Posterior vena cava (tissue), 2 donors: ENCODE measurements around the gene BOLA2B. TPM values are rescaled to one million over a fixed set of nuclear protein-coding genes. Genes with fewer than 3 reads are reported as not detected.
"Not testable (repeated sequence)": the region's sequence is repeated elsewhere in the genome, so short reads cannot be mapped to it uniquely, and the experiment has no call there.

Experiments used
- DNase-seq: peaks from one replicate; pipeline ENCODE4 v3.0.0-alpha.2; 2020; ENCODE audit warnings: low spot score
- intact Hi-C, 2 donors: fragments of 100-400 bp; cut with DNase I; formaldehyde crosslinking; loops; one replicate each; pipeline versions ENCODE4 v1.14.1 to v1.14.2; 2022 to 2023
- long read RNA-seq, 2 donors: library from polyadenylated mRNA; unstranded; transcript quantifications; one replicate each; pipeline ENCODE4 v2.0.0, GENCODE V29; 2020 to 2021
- total RNA-seq, 2 donors: library from RNA; stranded (reverse); fragmentation: NEBNext Ultra II Directional; extraction: Animal tissue kit (Norgen Biotek cat#: 25700); gene quantifications; one replicate each; pipeline ENCODE4 v1.2.1, GENCODE V29; 2021
- donor health status: DM: yes; HTN: yes; CAD: no.
- donor health status: DM: yes; HTN: yes; CAD: no.

The BOLA2B gene
- 10 to 100 TPM; 58.8 to 60.0 TPM for total RNA-seq
- long read RNA-seq, donor 1, transcript BOLA2B-201 (3 exons, 1,012 nt), result major isoform, 6 of 7 reads
- long read RNA-seq, donor 1, partial matches to known transcripts, result 0 of 7 reads
- long read RNA-seq, donor 1, other reads (novel, unspliced or antisense), result 0 of 7 reads
- long read RNA-seq, donor 2, transcript BOLA2B-201 (3 exons, 1,012 nt), result major isoform, 5 of 6 reads
- long read RNA-seq, donor 2, partial matches to known transcripts, result 0 of 6 reads
- long read RNA-seq, donor 2, other reads (novel, unspliced or antisense), result 1 of 6 reads

- intact Hi-C loops, DNase-seq: not testable (repeated sequence)
These were observed at the start of gene BOLA2B, which contains the start of gene SLX1A for GRCh38 chr16:30193615-30194014. Gene BOLA2B, minus strand, starts transcription at chr16:30193666. Its CDS starts 71 bp downstream, at chr16:30193595. Gene SLX1A, plus strand, starts transcription at chr16:30193875. Its CDS starts 210 bp downstream, at chr16:30194085.

- intact Hi-C loops, result not testable (repeated sequence)
- DNase-seq, result peak; percentile 42
These were observed 23.6 kb upstream of the BOLA2B start for GRCh38 chr16:30217082-30217481.

- intact Hi-C loops, DNase-seq: not testable (repeated sequence)
These were observed 17.9 kb upstream of the BOLA2B start for GRCh38 chr16:30211414-30211813.

GRCh38 chr16:30209032-30209431 is 15.6 kb upstream of the BOLA2B start:
- DNase-seq, intact Hi-C loops: not testable (repeated sequence)

GRCh38 chr16:30207063-30207704 is 13.7 kb upstream of the BOLA2B start:
- intact Hi-C loops, result not testable (repeated sequence)
- peak; percentile 43 for DNase-seq

GRCh38 chr16:30206252-30206651 is 12.8 kb upstream of the BOLA2B start:
- DNase-seq, intact Hi-C loops: not testable (repeated sequence)

- peak; percentile 78 for DNase-seq
- intact Hi-C loops, result not testable (repeated sequence)
These were observed 12.2 kb upstream of the BOLA2B start for GRCh38 chr16:30205541-30206236.

GRCh38 chr16:30199608-30200343 is 6.3 kb upstream of the BOLA2B start:
- intact Hi-C loops, DNase-seq: not testable (repeated sequence)

- DNase-seq, intact Hi-C loops: not testable (repeated sequence)
These were observed 5.6 kb upstream of the BOLA2B start, which contains the start of gene SULT1A3 for GRCh38 chr16:30199049-30199448. Gene SULT1A3, plus strand, starts transcription at chr16:30199255. Its CDS starts 1,474 bp downstream, at chr16:30200729.

- intact Hi-C loops, result not testable (repeated sequence)
- DNase-seq, result peak; percentile 10
These were observed 3.5 kb upstream of the BOLA2B start for GRCh38 chr16:30197001-30197400.

GRCh38 chr16:30194172-30194925 is 883 bp upstream of the BOLA2B start:
- intact Hi-C loops, result not testable (repeated sequence)

GRCh38 chr16:30193098-30193497 is 368 bp downstream of the BOLA2B start:
- intact Hi-C loops, DNase-seq: not testable (repeated sequence)

More at GRCh38 chr16:30194172-30194925, 883 bp upstream of the BOLA2B start:
- peak; percentile 81 for DNase-seq

GRCh38 chr16:30191158-30191557 is 2.3 kb downstream of the BOLA2B start:
- DNase-seq, result peak; percentile 17
- intact Hi-C loops, result not testable (repeated sequence)

- intact Hi-C loops, result no loop called here
- DNase-seq, result peak; percentile 77
These were observed 5.4 kb downstream of the BOLA2B start for GRCh38 chr16:30187971-30188561.

- intact Hi-C loops, result no loop called here
- DNase-seq, result no peak
These were observed 6.0 kb downstream of the BOLA2B start for GRCh38 chr16:30187556-30187865.

GRCh38 chr16:30186782-30187555 is 6.5 kb downstream of the BOLA2B start:
- peak; percentile 93 for DNase-seq
- intact Hi-C loops, result no loop called here

- intact Hi-C loops, result no loop called here
- no peak for DNase-seq
These were observed 7.1 kb downstream of the BOLA2B start for GRCh38 chr16:30186444-30186781.
